Measurements from ENCODE around the gene PROKR1.

PROKR1 gene

DNA sequence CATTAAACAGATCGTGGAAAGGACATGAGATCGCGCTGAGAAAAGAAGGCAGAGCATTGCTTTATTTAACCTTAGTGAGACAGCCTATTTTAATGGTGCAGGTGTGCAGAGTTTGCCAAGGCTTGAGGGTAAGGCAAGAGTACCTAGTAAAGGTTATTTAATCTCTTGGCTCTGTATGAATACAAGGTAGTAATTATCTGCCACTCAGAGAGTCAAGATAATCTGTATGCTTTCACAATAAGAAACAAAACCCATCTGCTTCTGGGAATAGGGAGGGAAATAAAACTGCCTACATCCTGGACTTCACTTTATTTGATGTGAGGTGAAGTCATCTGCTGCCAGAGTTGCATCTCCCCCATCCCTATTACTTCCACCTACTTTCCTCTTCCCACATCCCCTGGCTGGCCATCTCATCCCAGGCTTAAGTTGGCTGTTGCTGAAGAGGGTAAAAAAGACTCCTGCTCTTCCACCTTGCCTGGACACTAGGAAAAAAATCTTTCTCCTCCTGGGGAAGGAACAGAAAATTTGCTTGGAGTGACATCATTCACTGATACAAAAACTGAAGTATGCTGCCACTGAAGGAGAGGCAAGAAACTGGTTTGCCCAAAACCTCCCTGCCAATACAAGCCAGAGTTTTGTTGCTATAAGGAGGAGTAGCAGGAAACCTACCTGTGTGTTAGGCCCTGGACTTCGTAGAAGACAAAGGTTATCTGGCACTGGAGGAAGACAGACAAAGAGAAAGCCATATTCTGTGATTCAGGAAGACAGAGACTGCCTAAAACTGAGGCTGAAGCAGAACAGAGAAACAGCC, 55.4 kb downstream of the PROKR1 start:
- no peak overlapping the region for H3K4ac ChIP-seq (ENCODE audit: low read depth, low read length)
- no peak overlapping the region for H2BK12ac ChIP-seq (ENCODE audit: low read length)
- H3K79me2 ChIP-seq (ENCODE audit: control insufficient read depth, insufficient read depth, low read length, poor library complexity): no peaks in the 10 kb centered on the region
- no peak overlapping the region for H2AFZ ChIP-seq (ENCODE audit: insufficient read depth, low read length, poor library complexity)
- DNase-seq: no peak
- H3K18ac ChIP-seq (ENCODE audit: low read length): no peak overlapping the region
- no peak overlapping the region for H3K9ac ChIP-seq (ENCODE audit: low read length)
- no peak overlapping the region for H4K8ac ChIP-seq (ENCODE audit: low read depth, low read length)
- no peak overlapping the region for H4K12ac ChIP-seq (ENCODE audit: low read depth, low read length)
- no peaks in the 10 kb centered on the region for H3K79me1 ChIP-seq (ENCODE audit: low read length)
- no CpG with 5 or more reads among the region's 4 CpGs for WGBS (ENCODE audit: extremely low coverage, insufficient coverage, insufficient read length)
- H3K9me3 ChIP-seq (ENCODE audit: insufficient read depth, low read depth, low read length): peaks cover 4% of the 10 kb centered on the region
- H3K36me3 ChIP-seq (ENCODE audit: control insufficient read depth in 1 of 2, insufficient read depth in 2 of 2, low read length in 2 of 2): no peaks in the 10 kb centered on the region
- H2AK5ac ChIP-seq (ENCODE audit: low read length): no peak overlapping the region
- H3K27ac ChIP-seq (ENCODE audit: low read depth, low read length): no peak overlapping the region
- H3K4me1 ChIP-seq (ENCODE audit: control insufficient read depth in 1 of 2, insufficient read depth in 2 of 2, low read length in 2 of 2): no peaks in the 10 kb centered on the region
- H2BK120ac ChIP-seq (ENCODE audit: insufficient read depth, low read length, poor library complexity): no peak overlapping the region
- no peak overlapping the region for H4K91ac ChIP-seq (ENCODE audit: low read depth, low read length)
- H2BK5ac ChIP-seq (ENCODE audit: low read depth, low read length, poor library complexity): no peak overlapping the region
- H3K14ac ChIP-seq (ENCODE audit: low read length): no peak overlapping the region
- no peak overlapping the region for H3K23ac ChIP-seq (ENCODE audit: low read length)
- no peak overlapping the region for H3K4me3 ChIP-seq (ENCODE audit: low read depth, low read length)
- no peak overlapping the region for H3K4me2 ChIP-seq (ENCODE audit: low read length)
- no peaks in the 10 kb centered on the region for H3K27me3 ChIP-seq (ENCODE audit: insufficient read depth, low read length)

DNA sequence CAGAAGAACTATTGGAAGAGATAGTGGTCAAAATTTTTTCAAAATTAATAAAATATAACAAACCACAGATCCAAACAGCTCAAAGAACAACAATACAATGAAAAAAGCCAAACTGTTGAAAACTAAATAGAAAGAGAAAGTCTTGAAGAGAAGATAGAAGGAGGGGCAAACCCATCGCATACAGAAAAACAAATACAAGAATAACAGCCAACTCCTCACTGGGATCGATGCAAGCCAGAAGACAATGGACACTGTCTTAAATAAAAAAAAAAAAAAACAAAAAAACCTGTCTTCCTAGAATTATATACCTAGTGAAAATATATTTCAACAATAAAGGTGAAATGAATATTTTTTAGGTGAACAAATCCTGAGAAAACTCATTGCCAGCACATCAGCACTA, 57.2 kb downstream of the PROKR1 start:
- Histone ChIP-seq H3K9me3 (ENCODE audit: insufficient read depth, low read depth, low read length) (peaks cover 4% of the 10 kb centered on the region), H2AFZ (ENCODE audit: insufficient read depth, low read length, poor library complexity) (no peak overlapping the region), H3K4me3 (ENCODE audit: low read depth, low read length) (no peak overlapping the region), H3K79me1 (ENCODE audit: low read length) (no peaks in the 10 kb centered on the region), H4K8ac (ENCODE audit: low read depth, low read length) (no peak overlapping the region), H4K12ac (ENCODE audit: low read depth, low read length) (no peak overlapping the region), H3K4me2 (ENCODE audit: low read length) (no peak overlapping the region), H2BK12ac (ENCODE audit: low read length) (no peak overlapping the region), H3K27ac (ENCODE audit: low read depth, low read length) (no peak overlapping the region), H3K4me1 (ENCODE audit: control insufficient read depth in 1 of 2, insufficient read depth in 2 of 2, low read length in 2 of 2) (no peaks in the 10 kb centered on the region), H4K91ac (ENCODE audit: low read depth, low read length) (no peak overlapping the region), H2BK120ac (ENCODE audit: insufficient read depth, low read length, poor library complexity) (no peak overlapping the region), H3K79me2 (ENCODE audit: control insufficient read depth, insufficient read depth, low read length, poor library complexity) (no peaks in the 10 kb centered on the region), H3K18ac (ENCODE audit: low read length) (no peak overlapping the region), H2BK5ac (ENCODE audit: low read depth, low read length, poor library complexity) (no peak overlapping the region), H3K27me3 (ENCODE audit: insufficient read depth, low read length) (no peaks in the 10 kb centered on the region), H3K9ac (ENCODE audit: low read length) (no peak overlapping the region), H2AK5ac (ENCODE audit: low read length) (no peak overlapping the region), H3K23ac (ENCODE audit: low read length) (no peak overlapping the region), H3K14ac (ENCODE audit: low read length) (no peak overlapping the region), H3K4ac (ENCODE audit: low read depth, low read length) (no peak overlapping the region), H3K36me3 (ENCODE audit: control insufficient read depth in 1 of 2, insufficient read depth in 2 of 2, low read length in 2 of 2) (no peaks in the 10 kb centered on the region)
- no peak for DNase-seq
- no CpG with 5 or more reads among the region's 2 CpGs for WGBS (ENCODE audit: extremely low coverage, insufficient coverage, insufficient read length)

GRCh38 chr2:68706637-68707036, 63.3 kb downstream of the PROKR1 start:
- Histone ChIP-seq H3K23ac (ENCODE audit: low read length) (no peak overlapping the region), H4K12ac (ENCODE audit: low read depth, low read length) (no peak overlapping the region), H3K4me2 (ENCODE audit: low read length) (no peak overlapping the region), H3K27me3 (ENCODE audit: insufficient read depth, low read length) (no peaks in the 10 kb centered on the region), H3K9me3 (ENCODE audit: insufficient read depth, low read depth, low read length) (no peaks in the 10 kb centered on the region), H3K79me1 (ENCODE audit: low read length) (no peaks in the 10 kb centered on the region), H3K36me3 (ENCODE audit: control insufficient read depth in 1 of 2, insufficient read depth in 2 of 2, low read length in 2 of 2) (no peaks in the 10 kb centered on the region), H4K91ac (ENCODE audit: low read depth, low read length) (no peak overlapping the region), H2BK12ac (ENCODE audit: low read length) (no peak overlapping the region), H2AFZ (ENCODE audit: insufficient read depth, low read length, poor library complexity) (no peak overlapping the region), H2BK5ac (ENCODE audit: low read depth, low read length, poor library complexity) (no peak overlapping the region), H3K79me2 (ENCODE audit: control insufficient read depth, insufficient read depth, low read length, poor library complexity) (no peaks in the 10 kb centered on the region), H3K4ac (ENCODE audit: low read depth, low read length) (no peak overlapping the region), H3K9ac (ENCODE audit: low read length) (no peak overlapping the region), H3K18ac (ENCODE audit: low read length) (no peak overlapping the region), H3K27ac (ENCODE audit: low read depth, low read length) (no peak overlapping the region), H3K4me1 (ENCODE audit: control insufficient read depth in 1 of 2, insufficient read depth in 2 of 2, low read length in 2 of 2) (no peaks in the 10 kb centered on the region), H4K8ac (ENCODE audit: low read depth, low read length) (no peak overlapping the region), H3K14ac (ENCODE audit: low read length) (no peak overlapping the region), H2AK5ac (ENCODE audit: low read length) (no peak overlapping the region), H3K4me3 (ENCODE audit: low read depth, low read length) (no peak overlapping the region), H2BK120ac (ENCODE audit: insufficient read depth, low read length, poor library complexity) (no peak overlapping the region)
- no CpG with 5 or more reads among the region's 3 CpGs for WGBS (ENCODE audit: extremely low coverage, insufficient coverage, insufficient read length)
- DNase-seq: no peak
